HG03095 (cell line): Measurements from ENCODE around the gene UBXN7.
"Not testable (repeated sequence)": the region's sequence is repeated elsewhere in the genome, so short reads cannot be mapped to it uniquely, and the experiment has no call there.

ENCODE experiments used
- ATAC-seq: cut with Tn5 transposase; IDR thresholded peaks from one replicate; pipeline ENCODE4 v1.9.1; 2021; ENCODE audit warnings: moderate library complexity; ENCODE audit not compliant: unreplicated experiment

UBXN7 gene

GRCh38 chr3:196320137-196320536 lies 112.1 kb downstream of the UBXN7 start:
- ATAC-seq = no peak

- peak; percentile 82 for ATAC-seq
Measured at GRCh38 chr3:196317687-196318467, 114.3 kb downstream of the UBXN7 start, which contains the start of gene DYNLT2B. Gene DYNLT2B, minus strand, starts transcription at chr3:196318240. Its CDS starts 88 bp downstream, at chr3:196318152.

DNA sequence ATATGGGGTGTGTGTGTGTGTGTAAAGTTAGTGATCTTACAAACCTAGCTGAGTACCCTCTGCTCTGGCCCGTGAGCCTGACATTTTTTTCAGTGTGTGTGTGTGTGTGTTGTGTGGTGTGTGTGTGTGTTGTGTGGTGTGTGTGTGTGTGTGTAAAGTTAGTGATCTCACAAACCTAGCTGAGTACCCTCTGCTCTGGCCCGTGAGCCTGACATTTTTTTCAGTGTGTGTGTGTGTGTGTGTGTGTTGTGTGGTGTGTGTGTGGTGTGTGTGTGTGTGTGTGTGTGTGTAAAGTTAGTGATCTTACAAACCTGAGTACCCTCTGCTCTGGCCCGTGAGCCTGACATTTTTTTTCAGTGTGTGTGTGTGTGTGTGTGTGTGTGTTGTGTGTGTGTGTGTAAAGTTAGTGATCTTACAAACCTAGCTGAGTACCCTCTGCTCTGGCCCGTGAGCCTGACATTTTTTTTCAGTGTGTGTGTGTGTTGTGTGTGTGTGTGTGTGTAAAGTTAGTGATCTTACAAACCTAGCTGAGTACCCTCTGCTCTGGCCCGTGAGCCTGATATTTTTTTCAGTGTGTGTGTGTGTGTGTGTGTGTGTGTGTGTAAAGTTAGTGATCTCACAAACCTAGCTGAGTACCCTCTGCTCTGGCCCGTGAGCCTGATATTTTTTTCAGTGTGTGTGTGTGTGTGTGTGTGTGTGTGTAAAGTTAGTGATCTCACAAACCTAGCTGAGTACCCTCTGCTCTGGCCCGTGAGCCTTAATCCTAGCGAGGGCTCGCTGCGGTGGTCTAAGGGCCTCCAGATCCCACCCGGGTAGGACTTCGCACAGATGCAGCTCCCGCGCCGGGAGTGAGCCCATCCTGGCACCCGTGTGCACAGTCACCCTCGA lies 115.2 kb downstream of the UBXN7 start:
- ATAC-seq = not testable (repeated sequence)

GRCh38 chr3:196315821-196316220 lies 116.4 kb downstream of the UBXN7 start:
- no peak for ATAC-seq

GRCh38 chr3:196314597-196314996 lies 117.6 kb downstream of the UBXN7 start:
- ATAC-seq = no peak

GRCh38 chr3:196314086-196314485 lies 118.1 kb downstream of the UBXN7 start:
- ATAC-seq = not testable (repeated sequence)

- not testable (repeated sequence) for ATAC-seq
Measured at GRCh38 chr3:196302960-196303359, 129.3 kb downstream of the UBXN7 start.

- ATAC-seq = not testable (repeated sequence)
Measured at GRCh38 chr3:196302551-196302950, 129.7 kb downstream of the UBXN7 start.

DNA sequence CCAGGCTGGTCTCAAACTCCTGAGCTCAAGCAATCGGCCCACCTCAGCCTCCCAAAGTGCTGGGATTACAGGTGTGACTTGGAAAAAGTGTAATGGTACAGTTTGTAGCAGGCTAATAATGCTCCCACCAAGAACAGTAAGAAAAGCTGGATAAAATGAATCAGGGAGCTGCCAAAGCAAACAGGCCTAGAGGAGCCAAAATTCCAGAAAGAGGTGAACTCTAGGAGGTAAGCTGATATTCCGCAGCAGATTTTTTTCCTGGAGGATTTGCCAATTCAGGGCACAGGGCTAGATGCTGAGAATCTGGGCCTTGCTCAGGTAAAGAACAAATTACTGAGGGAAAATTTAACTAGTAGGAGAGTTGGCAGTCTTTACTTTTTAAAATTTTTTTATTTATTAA lies 133.7 kb downstream of the UBXN7 start:
- no peak for ATAC-seq
